ENCODE measurements around the gene BAZ2B. TPM values are rescaled to one million over a fixed set of nuclear protein-coding genes. Genes with fewer than 3 reads are reported as not detected.

BAZ2B gene
- total and polyA plus RNA-seq, 2 donors: 34.5 to 272 TPM

- no peaks in the 10 kb centered on the region for H3K4me1 ChIP-seq (ENCODE audit: insufficient read depth)
- H3K27ac ChIP-seq (ENCODE audit: low read depth): no peak overlapping the region
- H3K4me3 ChIP-seq (ENCODE audit: low read depth, low read length): no peak overlapping the region
- 97% methylated on average over 2 of the region's 2 CpGs for WGBS
- no peak for DNase-seq (ENCODE audit: extremely low spot score)
- H3K36me3 ChIP-seq (ENCODE audit: insufficient read depth): peaks cover 4% of the 10 kb centered on the region
Observed at GRCh38 chr2:159446817-159447216, 169.5 kb downstream of the BAZ2B start.

GRCh38 chr2:159446201-159446600 lies 170.1 kb downstream of the BAZ2B start:
- H3K4me3 ChIP-seq (ENCODE audit: low read depth, low read length): no peak overlapping the region
- no peak overlapping the region for H3K27ac ChIP-seq (ENCODE audit: low read depth)
- H3K4me1 ChIP-seq (ENCODE audit: insufficient read depth): no peaks in the 10 kb centered on the region
- 94% methylated on average over 2 of the region's 2 CpGs for WGBS
- peaks cover 4% of the 10 kb centered on the region for H3K36me3 ChIP-seq (ENCODE audit: insufficient read depth)
- DNase-seq (ENCODE audit: extremely low spot score): no peak

- peaks cover 4% of the 10 kb centered on the region for H3K36me3 ChIP-seq (ENCODE audit: insufficient read depth)
Observed at GRCh38 chr2:159445307-159445706, 171.0 kb downstream of the BAZ2B start.

GRCh38 chr2:159444754-159445153 lies 171.6 kb downstream of the BAZ2B start:
- Histone ChIP-seq H3K36me3 (ENCODE audit: insufficient read depth) (peaks cover 4% of the 10 kb centered on the region), H3K4me3 (ENCODE audit: low read depth, low read length) (no peak overlapping the region)

More at GRCh38 chr2:159445307-159445706, 171.0 kb downstream of the BAZ2B start:
- no peak overlapping the region for H3K27ac ChIP-seq (ENCODE audit: low read depth)
- DNase-seq (ENCODE audit: extremely low spot score): no peak
- no peak overlapping the region for H3K4me3 ChIP-seq (ENCODE audit: low read depth, low read length)
- H3K4me1 ChIP-seq (ENCODE audit: insufficient read depth): no peaks in the 10 kb centered on the region

DNA sequence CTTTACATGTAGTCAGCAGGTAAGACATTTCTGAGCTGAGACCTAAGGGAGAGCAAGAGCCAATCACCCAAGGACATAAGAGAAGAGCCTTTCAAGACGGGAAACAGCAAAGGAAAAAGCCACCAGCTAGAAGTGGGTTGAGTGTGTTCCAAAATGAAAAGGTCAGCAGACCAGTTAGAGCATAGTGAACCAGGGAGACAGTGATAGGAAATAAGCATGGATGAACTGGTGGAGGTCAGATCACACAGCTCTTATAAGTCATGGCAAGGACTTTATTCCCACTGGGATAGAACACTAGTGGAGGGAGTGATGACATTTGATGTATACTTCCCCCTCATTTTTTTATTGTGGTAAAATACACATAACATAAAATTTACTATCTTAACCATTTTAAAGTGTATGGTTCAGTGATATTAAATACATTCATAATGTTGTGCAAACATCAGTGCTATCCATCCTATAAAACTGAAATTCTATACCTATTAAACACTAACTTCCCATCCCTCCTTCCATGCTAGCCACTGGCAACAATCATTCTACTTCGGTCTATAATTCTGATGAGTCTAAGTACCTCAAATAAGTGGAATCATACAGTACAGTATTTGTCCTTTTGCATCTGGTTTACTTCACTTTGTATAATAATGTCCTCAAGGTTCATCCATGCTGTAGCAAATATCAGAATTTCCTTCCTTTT lies 174.0 kb downstream of the BAZ2B start:
- H3K27ac ChIP-seq (ENCODE audit: low read depth): no peak overlapping the region
- WGBS: 96% methylated on average over 2 of the region's 2 CpGs
- DNase-seq (ENCODE audit: extremely low spot score): no peak
- peaks cover 4% of the 10 kb centered on the region for H3K36me3 ChIP-seq (ENCODE audit: insufficient read depth)
- no peaks in the 10 kb centered on the region for H3K4me1 ChIP-seq (ENCODE audit: insufficient read depth)
- no peak overlapping the region for H3K4me3 ChIP-seq (ENCODE audit: low read depth, low read length)

More at GRCh38 chr2:159444754-159445153, 171.6 kb downstream of the BAZ2B start:
- H3K4me1 ChIP-seq (ENCODE audit: insufficient read depth): no peaks in the 10 kb centered on the region
- no peak for DNase-seq (ENCODE audit: extremely low spot score)
- H3K27ac ChIP-seq (ENCODE audit: low read depth): no peak overlapping the region

- DNase-seq (ENCODE audit: extremely low spot score): no peak
- Histone ChIP-seq H3K36me3 (ENCODE audit: insufficient read depth) (peaks cover 4% of the 10 kb centered on the region), H3K4me3 (ENCODE audit: low read depth, low read length) (no peak overlapping the region), H3K4me1 (ENCODE audit: insufficient read depth) (no peaks in the 10 kb centered on the region), H3K27ac (ENCODE audit: low read depth) (no peak overlapping the region)
- WGBS: 66% methylated on average over 1 of the region's 1 CpG
Observed at GRCh38 chr2:159441182-159441581, 175.2 kb downstream of the BAZ2B start.

- Histone ChIP-seq H3K27ac (ENCODE audit: low read depth) (no peak overlapping the region), H3K36me3 (ENCODE audit: insufficient read depth) (peaks cover 2% of the 10 kb centered on the region), H3K4me1 (ENCODE audit: insufficient read depth) (no peaks in the 10 kb centered on the region), H3K4me3 (ENCODE audit: low read depth, low read length) (no peak overlapping the region)
- no peak for DNase-seq (ENCODE audit: extremely low spot score)
Observed at GRCh38 chr2:159439421-159439820, 176.9 kb downstream of the BAZ2B start.

DNA sequence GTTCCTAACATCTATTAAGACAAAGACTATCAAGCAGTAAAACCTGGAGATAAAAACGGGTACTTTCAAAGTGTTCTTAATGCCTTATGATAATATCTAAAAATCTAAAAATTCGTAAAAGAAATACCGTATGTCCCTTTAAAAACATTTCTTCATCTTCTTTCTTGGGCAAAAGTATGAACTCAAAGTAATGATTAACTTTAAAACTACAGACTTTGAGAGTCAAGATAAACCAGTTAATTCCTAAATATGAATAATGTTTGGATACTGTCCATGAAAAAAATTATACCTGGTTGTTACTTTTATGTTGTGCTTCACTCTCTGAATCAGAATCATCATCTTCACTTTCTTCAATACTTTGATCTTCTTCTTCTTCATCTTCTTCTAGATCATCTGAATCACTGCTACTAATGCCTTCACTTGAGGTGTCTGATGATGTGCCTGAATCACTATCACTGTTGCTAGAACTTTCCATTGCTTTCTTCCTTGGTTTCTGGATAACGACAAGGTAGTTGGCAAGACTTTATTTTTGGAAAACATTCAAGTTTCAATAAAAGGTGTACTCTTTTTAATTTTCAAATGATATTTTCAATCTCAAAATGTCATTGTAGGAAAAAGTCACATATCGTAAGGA lies 177.5 kb downstream of the BAZ2B start:
- H3K36me3 ChIP-seq (ENCODE audit: insufficient read depth): no peaks in the 10 kb centered on the region
- H3K4me3 ChIP-seq (ENCODE audit: low read depth, low read length): no peak overlapping the region
- no peak for DNase-seq (ENCODE audit: extremely low spot score)
- H3K4me1 ChIP-seq (ENCODE audit: insufficient read depth): no peaks in the 10 kb centered on the region
- H3K27ac ChIP-seq (ENCODE audit: low read depth): no peak overlapping the region
- 87% methylated on average over 5 of the region's 5 CpGs for WGBS

DNA sequence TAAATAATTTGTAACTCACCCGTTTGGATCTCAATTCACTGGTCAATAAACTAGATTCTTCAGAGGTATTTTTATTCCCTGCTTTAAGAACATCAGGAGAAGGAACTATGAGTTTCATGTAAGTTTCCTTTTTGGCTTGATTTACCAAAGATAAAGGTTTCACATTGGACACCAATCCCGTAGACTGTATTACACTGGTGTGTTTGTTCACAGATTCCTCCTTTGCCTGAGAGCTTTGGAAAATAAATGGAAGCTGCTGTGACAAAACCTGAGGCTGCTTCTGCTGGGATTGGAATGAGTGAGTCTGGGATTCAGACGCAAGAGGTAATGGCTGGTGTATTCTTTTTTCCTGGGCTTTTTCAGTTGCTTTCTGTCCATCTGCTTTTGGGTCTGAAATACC lies 178.1 kb downstream of the BAZ2B start:
- Histone ChIP-seq H3K4me1 (ENCODE audit: insufficient read depth) (no peaks in the 10 kb centered on the region), H3K36me3 (ENCODE audit: insufficient read depth) (no peaks in the 10 kb centered on the region), H3K27ac (ENCODE audit: low read depth) (no peak overlapping the region), H3K4me3 (ENCODE audit: low read depth, low read length) (no peak overlapping the region)
- 91% methylated on average over 3 of the region's 3 CpGs for WGBS
- DNase-seq (ENCODE audit: extremely low spot score): no peak

DNA sequence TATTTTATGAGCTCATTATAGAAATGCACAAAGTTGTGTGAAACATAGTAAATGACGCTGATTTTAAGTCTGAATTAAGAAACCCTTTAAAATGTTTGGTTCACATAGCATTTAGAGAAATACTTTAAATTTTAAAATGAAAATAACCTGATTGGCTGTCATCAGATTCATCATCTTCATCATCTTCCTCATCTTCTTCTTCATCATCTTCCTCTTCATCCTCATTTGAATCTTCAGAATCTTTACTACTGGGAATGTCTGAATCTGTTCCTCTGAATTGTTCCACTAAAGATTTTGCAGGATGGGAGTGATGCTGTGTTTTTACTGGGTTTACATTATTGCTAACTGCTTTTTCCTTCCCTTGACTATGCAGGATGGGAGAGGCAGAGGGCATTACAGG lies 183.7 kb downstream of the BAZ2B start:
- Histone ChIP-seq H3K27ac (ENCODE audit: low read depth) (no peak overlapping the region), H3K4me1 (ENCODE audit: insufficient read depth) (no peaks in the 10 kb centered on the region)

GRCh38 chr2:159427048-159427447 lies 189.3 kb downstream of the BAZ2B start:
- DNase-seq (ENCODE audit: extremely low spot score): no peak
- Histone ChIP-seq H3K4me1 (ENCODE audit: insufficient read depth) (no peaks in the 10 kb centered on the region), H3K36me3 (ENCODE audit: insufficient read depth) (peaks cover 2% of the 10 kb centered on the region), H3K27ac (ENCODE audit: low read depth) (no peak overlapping the region), H3K4me3 (ENCODE audit: low read depth, low read length) (no peak overlapping the region)
- WGBS: 70% methylated on average over 2 of the region's 2 CpGs

More for the DNA sequence above, 183.7 kb downstream of the BAZ2B start:
- Histone ChIP-seq H3K4me3 (ENCODE audit: low read depth, low read length) (no peak overlapping the region), H3K36me3 (ENCODE audit: insufficient read depth) (peaks cover 2% of the 10 kb centered on the region)
- 99% methylated on average over 1 of the region's 1 CpG for WGBS
- DNase-seq (ENCODE audit: extremely low spot score): no peak

DNA sequence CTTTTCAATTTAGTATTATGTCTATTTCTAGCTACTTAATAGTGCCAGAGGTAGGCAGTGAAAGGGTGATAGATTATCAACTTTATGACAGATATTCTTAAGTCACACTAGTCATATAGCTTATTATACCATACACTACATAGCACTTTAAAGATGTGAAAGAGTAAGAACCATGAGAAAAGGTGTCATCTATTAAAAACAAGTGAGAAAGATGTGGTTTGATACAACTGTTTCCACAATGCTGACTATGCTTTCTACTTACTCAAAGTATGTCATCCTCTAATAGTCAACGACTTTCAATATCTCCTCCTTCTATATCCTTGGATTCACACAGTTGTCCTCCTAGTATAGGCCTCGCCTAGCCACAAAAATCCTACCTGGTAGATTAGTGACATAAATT lies 196.9 kb downstream of the BAZ2B start:
- DNase-seq (ENCODE audit: extremely low spot score): no peak
- 93% methylated on average over 2 of the region's 2 CpGs for WGBS

GRCh38 chr2:159411460-159411859 lies 204.9 kb downstream of the BAZ2B start:
- no peak for DNase-seq (ENCODE audit: extremely low spot score)
- Histone ChIP-seq H3K27ac (ENCODE audit: low read depth) (no peak overlapping the region), H3K4me1 (ENCODE audit: insufficient read depth) (no peaks in the 10 kb centered on the region), H3K4me3 (ENCODE audit: low read depth, low read length) (no peak overlapping the region), H3K36me3 (ENCODE audit: insufficient read depth) (peaks cover 4% of the 10 kb centered on the region)
- 92% methylated on average over 1 of the region's 1 CpG for WGBS

More for the DNA sequence above, 196.9 kb downstream of the BAZ2B start:
- Histone ChIP-seq H3K27ac (ENCODE audit: low read depth) (no peak overlapping the region), H3K4me3 (ENCODE audit: low read depth, low read length) (no peak overlapping the region), H3K4me1 (ENCODE audit: insufficient read depth) (no peaks in the 10 kb centered on the region), H3K36me3 (ENCODE audit: insufficient read depth) (no peaks in the 10 kb centered on the region)

GRCh38 chr2:159410276-159410675 lies 206.1 kb downstream of the BAZ2B start:
- no peak for DNase-seq (ENCODE audit: extremely low spot score)
- Histone ChIP-seq H3K36me3 (ENCODE audit: insufficient read depth) (peaks cover 4% of the 10 kb centered on the region), H3K4me3 (ENCODE audit: low read depth, low read length) (no peak overlapping the region), H3K27ac (ENCODE audit: low read depth) (no peak overlapping the region), H3K4me1 (ENCODE audit: insufficient read depth) (no peaks in the 10 kb centered on the region)
- WGBS: 89% methylated on average over 5 of the region's 5 CpGs

Measured in urinary bladder (tissue), 4 donors.